ENCODE data around the gene PTPN23.

DNA sequence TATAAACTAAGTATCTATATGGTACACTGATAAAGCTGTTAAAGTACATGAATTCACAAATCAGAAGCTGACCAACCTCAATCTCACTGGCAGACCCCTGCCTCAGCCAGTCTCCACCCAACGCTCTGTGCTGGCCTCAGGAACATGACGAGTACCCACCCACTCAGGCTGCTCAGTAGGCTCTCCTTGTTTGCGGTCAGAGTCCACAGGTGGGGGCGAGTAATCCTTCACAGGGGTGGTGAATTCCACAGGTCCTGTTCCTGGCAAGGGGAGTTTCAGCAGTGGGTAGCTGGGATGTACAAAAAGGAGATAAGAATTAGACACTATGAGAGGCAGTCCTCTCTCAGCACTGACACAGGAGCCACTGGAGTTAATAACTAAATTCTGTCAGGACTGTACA lies 54.0 kb downstream of the PTPN23 start:
- TF ChIP-seq, protein P1, sequence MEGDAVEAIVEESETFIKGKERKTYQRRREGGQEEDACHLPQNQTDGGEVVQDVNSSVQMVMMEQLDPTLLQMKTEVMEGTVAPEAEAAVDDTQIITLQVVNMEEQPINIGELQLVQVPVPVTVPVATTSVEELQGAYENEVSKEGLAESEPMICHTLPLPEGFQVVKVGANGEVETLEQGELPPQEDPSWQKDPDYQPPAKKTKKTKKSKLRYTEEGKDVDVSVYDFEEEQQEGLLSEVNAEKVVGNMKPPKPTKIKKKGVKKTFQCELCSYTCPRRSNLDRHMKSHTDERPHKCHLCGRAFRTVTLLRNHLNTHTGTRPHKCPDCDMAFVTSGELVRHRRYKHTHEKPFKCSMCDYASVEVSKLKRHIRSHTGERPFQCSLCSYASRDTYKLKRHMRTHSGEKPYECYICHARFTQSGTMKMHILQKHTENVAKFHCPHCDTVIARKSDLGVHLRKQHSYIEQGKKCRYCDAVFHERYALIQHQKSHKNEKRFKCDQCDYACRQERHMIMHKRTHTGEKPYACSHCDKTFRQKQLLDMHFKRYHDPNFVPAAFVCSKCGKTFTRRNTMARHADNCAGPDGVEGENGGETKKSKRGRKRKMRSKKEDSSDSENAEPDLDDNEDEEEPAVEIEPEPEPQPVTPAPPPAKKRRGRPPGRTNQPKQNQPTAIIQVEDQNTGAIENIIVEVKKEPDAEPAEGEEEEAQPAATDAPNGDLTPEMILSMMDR (IDR thresholded peaks at IDR 0.05; ENCODE audit: insufficient read depth, low read length, poor library complexity, severe bottlenecking) = no peak
- TF ChIP-seq EZH2phosphoT487 (conservative IDR thresholded peaks at IDR 0.05; ENCODE audit: low read length) = no peak
